GM06990 (cell line): ENCODE data around the gene GPR39.

ENCODE experiments used
- DNase-seq: peaks from one replicate; pipeline ENCODE4 v3.0.0-alpha.2; 2011; ENCODE audit not compliant: insufficient read length; ENCODE audit errors: extremely low read depth
- H3K27me3 ChIP-seq: replicated peaks from 2 replicates; pipeline ENCODE4 v1.6.0; 2011; ENCODE audit warnings: low read length; ENCODE audit not compliant: control insufficient read depth, insufficient read depth
- H3K36me3 ChIP-seq: 2 replicates; pipeline ENCODE4 v1.5.1; 2011; ENCODE audit warnings: low read length; ENCODE audit not compliant: control insufficient read depth, insufficient read depth
- H3K4me3 ChIP-seq: replicated peaks from 2 replicates; pipeline ENCODE4 v1.5.1; 2011; ENCODE audit warnings: low read depth, mild to moderate bottlenecking, control low read depth, low read length
- TF ChIP-seq, protein P1 (sequence below): IDR thresholded peaks from 2 replicates; pipeline ENCODE4 v1.5.1; 2011; ENCODE audit warnings: low read length, control low read depth, mild to moderate bottlenecking, inconsistent platforms; ENCODE audit not compliant: insufficient read depth, poor library complexity, severe bottlenecking

The GPR39 gene

DNA sequence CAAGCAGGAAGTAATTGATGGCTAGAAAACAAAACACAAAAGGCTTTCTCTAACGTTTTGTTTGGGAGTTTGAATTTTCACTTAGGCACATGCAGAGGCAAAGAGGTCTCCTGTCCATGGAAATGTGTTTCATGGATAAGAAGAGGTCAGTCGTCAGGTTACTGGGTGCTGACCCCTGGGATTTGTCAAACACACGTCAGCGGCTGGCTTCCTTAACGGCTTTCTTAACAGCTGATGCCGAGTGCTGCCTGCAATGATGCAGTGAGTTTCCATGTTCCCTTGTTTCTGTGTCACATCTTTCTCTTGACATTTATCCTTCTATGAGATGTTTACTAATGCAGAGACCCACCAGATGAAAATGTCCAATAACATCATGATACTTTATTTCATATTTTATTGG lies 31.7 kb downstream of the GPR39 start:
- DNase-seq: no peak
- TF ChIP-seq, protein P1, sequence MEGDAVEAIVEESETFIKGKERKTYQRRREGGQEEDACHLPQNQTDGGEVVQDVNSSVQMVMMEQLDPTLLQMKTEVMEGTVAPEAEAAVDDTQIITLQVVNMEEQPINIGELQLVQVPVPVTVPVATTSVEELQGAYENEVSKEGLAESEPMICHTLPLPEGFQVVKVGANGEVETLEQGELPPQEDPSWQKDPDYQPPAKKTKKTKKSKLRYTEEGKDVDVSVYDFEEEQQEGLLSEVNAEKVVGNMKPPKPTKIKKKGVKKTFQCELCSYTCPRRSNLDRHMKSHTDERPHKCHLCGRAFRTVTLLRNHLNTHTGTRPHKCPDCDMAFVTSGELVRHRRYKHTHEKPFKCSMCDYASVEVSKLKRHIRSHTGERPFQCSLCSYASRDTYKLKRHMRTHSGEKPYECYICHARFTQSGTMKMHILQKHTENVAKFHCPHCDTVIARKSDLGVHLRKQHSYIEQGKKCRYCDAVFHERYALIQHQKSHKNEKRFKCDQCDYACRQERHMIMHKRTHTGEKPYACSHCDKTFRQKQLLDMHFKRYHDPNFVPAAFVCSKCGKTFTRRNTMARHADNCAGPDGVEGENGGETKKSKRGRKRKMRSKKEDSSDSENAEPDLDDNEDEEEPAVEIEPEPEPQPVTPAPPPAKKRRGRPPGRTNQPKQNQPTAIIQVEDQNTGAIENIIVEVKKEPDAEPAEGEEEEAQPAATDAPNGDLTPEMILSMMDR: no peak
- H3K4me3 ChIP-seq: no peak overlapping the region
- no peaks in the 10 kb centered on the region for H3K36me3 ChIP-seq
- H3K27me3 ChIP-seq: no peaks in the 10 kb centered on the region

DNA sequence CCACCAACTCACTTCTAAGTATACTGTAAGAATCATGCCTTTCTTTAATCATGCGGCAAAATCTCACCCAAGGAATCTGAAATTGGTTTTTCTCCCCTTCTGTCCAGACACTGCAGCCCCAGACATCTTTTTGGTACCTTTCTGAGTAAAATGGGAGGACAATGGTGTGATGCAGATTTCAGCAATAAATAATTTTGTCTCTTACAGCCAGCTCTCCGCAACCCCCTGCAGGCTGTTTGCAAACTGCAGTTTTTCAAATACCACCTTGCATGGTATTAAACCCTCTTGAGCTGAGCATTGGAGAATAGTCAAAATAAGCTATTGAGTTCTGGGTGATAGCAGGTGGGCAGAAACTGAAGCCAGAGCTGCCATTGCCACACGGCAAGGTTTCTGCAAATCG lies 32.2 kb downstream of the GPR39 start:
- DNase-seq: no peak

DNA sequence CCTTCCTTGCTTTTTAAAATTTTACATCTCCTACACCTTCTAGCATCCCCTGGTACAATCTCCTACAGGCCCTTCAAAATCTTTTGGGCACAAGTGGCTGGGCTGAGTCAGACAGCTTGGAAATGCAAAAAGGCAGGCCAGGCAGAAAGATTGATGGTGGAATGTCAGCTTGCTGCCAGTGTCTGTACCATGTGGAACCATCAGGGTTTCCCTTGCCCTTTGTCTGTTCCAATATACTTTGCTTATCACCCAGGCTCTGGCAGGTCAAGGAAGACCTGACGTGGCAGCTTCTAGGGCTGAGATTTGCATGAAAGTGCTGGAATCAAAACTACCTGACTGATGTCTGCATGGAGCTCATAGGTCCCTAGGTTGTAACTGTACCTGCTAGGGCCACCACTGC lies 33.3 kb downstream of the GPR39 start:
- H3K4me3 ChIP-seq: no peak overlapping the region
- TF ChIP-seq, protein P1: no peak
- no peaks in the 10 kb centered on the region for H3K36me3 ChIP-seq
- no peak for DNase-seq
- no peaks in the 10 kb centered on the region for H3K27me3 ChIP-seq

More for the DNA sequence above, 32.2 kb downstream of the GPR39 start:
- TF ChIP-seq, protein P1: peak; percentile 31
- Histone ChIP-seq H3K4me3 (no peak overlapping the region), H3K27me3 (no peaks in the 10 kb centered on the region), H3K36me3 (no peaks in the 10 kb centered on the region)

DNA sequence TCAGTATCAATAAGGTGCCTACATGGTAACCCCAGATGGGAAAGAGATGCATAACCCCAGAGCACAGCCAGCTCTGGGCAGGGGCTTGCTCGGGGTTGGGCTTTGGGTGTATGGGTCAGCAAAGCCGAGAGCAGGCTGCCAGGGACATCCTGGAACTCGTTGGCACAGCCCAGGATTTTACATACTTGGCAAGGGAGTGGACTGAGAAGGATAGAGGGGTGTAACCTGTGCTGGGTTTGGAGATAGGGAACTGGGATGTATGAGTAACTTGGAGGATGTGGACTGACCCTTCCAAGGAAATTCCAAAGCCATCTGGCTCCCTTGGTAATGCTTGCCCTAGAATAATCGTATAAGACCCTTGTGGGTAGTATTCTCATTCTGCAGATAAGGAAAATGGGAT lies 44.2 kb downstream of the GPR39 start:
- H3K36me3 ChIP-seq: no peaks in the 10 kb centered on the region
- no peak for DNase-seq

DNA sequence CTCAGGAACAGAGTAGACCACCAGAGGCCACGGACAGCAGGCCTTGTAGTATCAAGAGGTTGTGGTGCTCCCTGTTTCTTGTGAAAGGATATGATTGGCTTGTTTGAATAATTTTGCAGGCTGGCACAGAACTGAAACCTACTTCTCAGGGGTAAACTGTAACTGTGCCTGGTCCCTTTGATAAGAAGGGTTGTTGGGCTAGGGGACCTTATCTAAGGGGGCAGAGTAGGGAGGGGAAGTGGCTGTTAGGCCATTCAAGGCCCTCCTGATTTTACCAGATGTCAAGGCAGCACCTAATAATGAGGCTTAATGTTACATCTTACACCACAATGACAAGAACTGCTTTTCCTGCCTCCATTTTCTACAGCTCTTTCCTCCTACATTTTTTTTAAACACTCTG lies 45.6 kb downstream of the GPR39 start:
- Histone ChIP-seq H3K27me3 (no peaks in the 10 kb centered on the region), H3K4me3 (no peak overlapping the region)

More for the DNA sequence above, 44.2 kb downstream of the GPR39 start:
- Histone ChIP-seq H3K4me3 (no peak overlapping the region), H3K27me3 (no peaks in the 10 kb centered on the region)
- TF ChIP-seq, protein P1: no peak

More for the DNA sequence above, 45.6 kb downstream of the GPR39 start:
- DNase-seq: no peak
- H3K36me3 ChIP-seq: no peaks in the 10 kb centered on the region
- TF ChIP-seq, protein P1: no peak
